A673 (cell line): ENCODE data around the gene IARS2. TPM values are rescaled to one million over a fixed set of nuclear protein-coding genes. Genes with fewer than 3 reads are reported as not detected.
A peak's percentile ranks its signal among the peaks of the same experiment; 100 is the strongest.
"Not testable (repeated sequence)": the region's sequence is repeated elsewhere in the genome, so short reads cannot be mapped to it uniquely, and the experiment has no call there.

Experiments used
- BruUV-seq: library from RNA; stranded (reverse); fragments of 400-500 nt; replicated peaks from 2 replicates; lab custom pipeline; 2021; lab: Mats Ljungman, UMichigan
- CTCF ChIA-PET: fragments of 300-600 bp; sonication (Branson Sonifier 250); formaldehyde crosslinking; loops from one replicate; lab custom pipeline; 2022; ENCODE audit warnings: antibody characterized with exemption; lab: Charles Lee
- POLR2A ChIA-PET: fragments of 300-600 bp; sonication (Branson Sonifier 250); formaldehyde crosslinking; loops from one replicate; lab custom pipeline; 2022; ENCODE audit warnings: antibody characterized with exemption; ENCODE audit not compliant: low non-redundant PET; lab: Charles Lee
- DNase-seq: peaks from one replicate; pipeline ENCODE4 v3.0.0-alpha.2; 2015; ENCODE audit warnings: low spot score
- H3K27ac ChIP-seq: fragments of 200-600 bp; sonication (generic); 2 replicates; pipeline ENCODE4 v1.5.1; 2016; ENCODE audit warnings: mixed run types, low read depth, mild to moderate bottlenecking, mixed read lengths, antibody characterized with exemption, low read length; ENCODE audit not compliant: poor library complexity, severe bottlenecking
- H3K27me3 ChIP-seq: fragments of 200-600 bp; sonication (generic); replicated peaks from 2 replicates; pipeline ENCODE4 v1.6.1; 2017; ENCODE audit warnings: mixed run types, low read depth, mild to moderate bottlenecking, mixed read lengths, antibody characterized with exemption, low read length; ENCODE audit not compliant: insufficient read depth, poor library complexity
- H3K36me3 ChIP-seq: fragments of 200-600 bp; sonication (generic); 2 replicates; pipeline ENCODE4 v1.6.1; 2016; ENCODE audit warnings: mixed run types, mild to moderate bottlenecking, mixed read lengths, antibody characterized with exemption, low read length; ENCODE audit not compliant: insufficient read depth, poor library complexity, severe bottlenecking
- H3K4me1 ChIP-seq: fragments of 200-600 bp; sonication (generic); 2 replicates; pipeline ENCODE4 v1.6.1; 2017; ENCODE audit warnings: mixed run types, mild to moderate bottlenecking, mixed read lengths, antibody characterized with exemption, low read length; ENCODE audit not compliant: insufficient read depth, poor library complexity, severe bottlenecking
- H3K4me3 ChIP-seq: fragments of 200-600 bp; sonication (generic); 2 replicates; pipeline ENCODE4 v1.5.1; 2016; ENCODE audit warnings: low read depth, mixed run types, mild to moderate bottlenecking, mixed read lengths, low read length; ENCODE audit not compliant: poor library complexity, severe bottlenecking
- H3K9me3 ChIP-seq: fragments of 200-600 bp; sonication (generic); 2 replicates; pipeline ENCODE4 v1.6.1; 2016; ENCODE audit warnings: mixed run types, low read depth, mild to moderate bottlenecking, mixed read lengths, antibody characterized with exemption, low read length; ENCODE audit not compliant: poor library complexity, severe bottlenecking
- EZH2 ChIP-seq: fragments of 200-600 bp; sonication (generic); IDR thresholded peaks from 2 replicates; pipeline ENCODE4 v1.6.1; 2017; ENCODE audit warnings: borderline replicate concordance, low read depth, mild to moderate bottlenecking, mixed read lengths, antibody characterized with exemption, low read length; ENCODE audit not compliant: poor library complexity, severe bottlenecking
- intact Hi-C: fragments of 100-400 bp; cut with micrococcal nuclease; formaldehyde crosslinking; loops from one replicate; pipeline ENCODE4 v1.10.0; 2022; ENCODE audit not compliant: unreplicated experiment
- total RNA-seq: library from RNA; stranded (reverse); gene quantifications from 2 replicates; pipeline ENCODE4 v1.2.3, GENCODE V29; 2021
- TF ChIP-seq, protein P1 (sequence below): fragments of 300-800, 200-600 bp; sonication (generic); conservative IDR thresholded peaks from 2 replicates; pipeline ENCODE4 v1.5.1; 2017; ENCODE audit warnings: low read depth, mild to moderate bottlenecking, antibody characterized with exemption, low read length, moderate library complexity, mixed read lengths

IARS2 gene
- total RNA-seq, 1 experiment from 2014 or later = 80.5 TPM

DNA sequence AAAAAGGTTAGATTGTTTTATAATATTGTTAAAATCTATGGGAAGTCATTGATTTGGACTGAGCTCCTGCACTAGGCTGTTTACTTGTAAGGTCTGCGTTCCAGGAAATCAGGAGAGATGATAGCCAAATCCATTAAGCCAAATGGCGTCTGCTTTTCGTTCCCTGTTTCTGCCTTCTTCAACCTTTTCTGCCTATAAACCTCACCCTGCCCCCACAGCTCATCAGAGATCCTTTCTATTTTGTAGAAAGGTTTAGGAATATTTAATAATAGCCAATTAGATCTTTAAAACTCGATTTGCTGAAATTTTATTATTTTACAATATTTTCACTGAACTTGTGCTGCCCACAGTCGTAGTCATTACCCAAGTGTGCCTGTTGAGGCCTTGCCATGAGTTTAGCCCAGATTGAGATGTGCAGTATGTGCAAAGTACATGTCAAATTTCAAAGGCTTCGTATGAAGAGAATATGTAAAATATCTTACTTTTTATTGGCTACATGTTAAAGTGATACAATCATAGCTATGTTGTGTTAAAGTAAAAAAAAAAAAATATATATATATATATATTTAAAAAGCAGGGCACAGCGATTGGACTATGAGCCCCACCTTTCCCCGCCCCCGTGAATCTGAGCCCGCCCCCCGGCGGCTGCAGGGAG is 444 bp upstream of the IARS2 start:
- Histone ChIP-seq H3K27ac (no peak overlapping the region), H3K4me1 (peaks cover 5% of the 10 kb centered on the region), H3K36me3 (peaks cover 19% of the 10 kb centered on the region), H3K9me3 (no peaks in the 10 kb centered on the region), H3K4me3 (peak overlapping the region; percentile 99), H3K27me3 (no peaks in the 10 kb centered on the region)
- ChIA-PET CTCF (interaction anchor here (0.7 kb wide), 1 partner anchor 103 kb away, joined by 4 read pairs; no protein-coding TSS in a partner anchor), POLR2A (no interaction called here)
- BruUV-seq = no TSS peak
- TF ChIP-seq EZH2 = no peak
- TF ChIP-seq, protein P1, sequence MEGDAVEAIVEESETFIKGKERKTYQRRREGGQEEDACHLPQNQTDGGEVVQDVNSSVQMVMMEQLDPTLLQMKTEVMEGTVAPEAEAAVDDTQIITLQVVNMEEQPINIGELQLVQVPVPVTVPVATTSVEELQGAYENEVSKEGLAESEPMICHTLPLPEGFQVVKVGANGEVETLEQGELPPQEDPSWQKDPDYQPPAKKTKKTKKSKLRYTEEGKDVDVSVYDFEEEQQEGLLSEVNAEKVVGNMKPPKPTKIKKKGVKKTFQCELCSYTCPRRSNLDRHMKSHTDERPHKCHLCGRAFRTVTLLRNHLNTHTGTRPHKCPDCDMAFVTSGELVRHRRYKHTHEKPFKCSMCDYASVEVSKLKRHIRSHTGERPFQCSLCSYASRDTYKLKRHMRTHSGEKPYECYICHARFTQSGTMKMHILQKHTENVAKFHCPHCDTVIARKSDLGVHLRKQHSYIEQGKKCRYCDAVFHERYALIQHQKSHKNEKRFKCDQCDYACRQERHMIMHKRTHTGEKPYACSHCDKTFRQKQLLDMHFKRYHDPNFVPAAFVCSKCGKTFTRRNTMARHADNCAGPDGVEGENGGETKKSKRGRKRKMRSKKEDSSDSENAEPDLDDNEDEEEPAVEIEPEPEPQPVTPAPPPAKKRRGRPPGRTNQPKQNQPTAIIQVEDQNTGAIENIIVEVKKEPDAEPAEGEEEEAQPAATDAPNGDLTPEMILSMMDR = no peak
- intact Hi-C loops = no loop called here
- no peak for DNase-seq

DNA sequence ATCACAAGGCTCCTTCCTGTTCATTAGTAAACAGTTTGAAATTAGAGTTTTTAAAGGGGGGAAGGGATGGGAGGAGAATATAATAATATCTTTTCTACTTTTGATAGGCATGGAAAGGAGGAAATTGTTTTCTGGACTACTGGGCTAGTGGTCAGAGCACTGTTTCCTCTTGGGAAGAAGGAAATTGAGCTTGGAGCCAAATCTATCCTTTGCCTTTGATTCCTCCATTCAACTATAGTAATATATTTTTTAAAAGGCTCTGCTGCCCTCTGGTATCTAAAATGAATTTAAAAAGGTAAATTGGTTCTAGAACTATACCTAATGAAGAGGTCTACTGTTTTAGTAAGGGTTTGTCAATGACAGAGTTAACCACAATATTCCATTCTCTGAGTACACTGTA is 5.9 kb downstream of the IARS2 start:
- Histone ChIP-seq H3K4me1 (peaks cover 5% of the 10 kb centered on the region), H3K9me3 (no peaks in the 10 kb centered on the region), H3K4me3 (no peak overlapping the region), H3K27me3 (no peaks in the 10 kb centered on the region), H3K36me3 (peaks cover 76% of the 10 kb centered on the region), H3K27ac (no peak overlapping the region)
- intact Hi-C loops = no loop called here
- BruUV-seq = no TSS peak
- no peak for DNase-seq
- TF ChIP-seq, protein P1 = no peak
- TF ChIP-seq EZH2 = no peak
- POLR2A ChIA-PET = no interaction called here
- CTCF ChIA-PET = no interaction called here

DNA sequence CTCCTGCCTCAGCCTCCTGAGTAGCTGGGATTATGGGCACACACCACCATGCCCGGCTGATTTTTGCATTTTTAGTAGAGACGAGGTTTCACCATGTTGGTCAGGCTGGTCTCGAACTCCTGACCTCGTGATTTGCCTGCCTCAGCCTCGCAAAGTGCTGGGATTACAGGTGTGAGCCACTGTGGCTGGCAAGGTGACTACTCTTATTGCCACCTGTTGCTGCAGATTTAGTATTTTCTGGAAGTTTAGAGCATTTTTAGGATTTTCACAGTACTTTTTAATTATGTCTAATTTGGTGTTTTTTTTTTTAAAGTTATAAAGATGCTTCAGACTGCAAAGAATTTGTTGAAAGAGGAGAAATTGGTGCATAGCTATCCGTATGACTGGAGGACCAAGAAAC is 16.5 kb downstream of the IARS2 start:
- CTCF ChIA-PET, DNase-seq, POLR2A ChIA-PET, H3K4me1 ChIP-seq, H3K9me3 ChIP-seq, H3K27me3 ChIP-seq, H3K4me3 ChIP-seq, H3K27ac ChIP-seq, BruUV-seq: not testable (repeated sequence)
- H3K36me3 ChIP-seq = peaks cover 58% of the 10 kb centered on the region
- intact Hi-C loops = loop anchor here (10.0 kb wide), 1 partner anchor 664 kb away; no protein-coding TSS in a partner anchor

DNA sequence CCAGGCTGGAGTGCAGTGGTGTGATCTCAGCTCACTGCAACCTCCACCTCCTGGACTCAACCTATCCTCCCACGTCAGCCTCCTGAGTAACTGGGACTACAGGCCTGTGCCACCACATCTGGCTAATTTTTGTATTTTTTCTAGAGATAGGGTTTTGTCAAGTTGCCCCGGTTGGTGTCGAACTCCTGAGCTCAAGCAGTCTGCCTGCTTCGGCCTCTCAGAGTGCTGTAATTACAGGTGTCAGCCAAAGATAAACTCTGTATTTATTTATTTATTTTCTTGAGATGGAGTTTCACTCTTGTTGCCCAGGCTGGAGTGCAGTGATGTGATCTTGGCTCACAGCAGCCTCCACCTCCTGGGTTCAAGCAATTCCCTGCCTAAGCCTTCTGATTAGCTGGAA is 18.7 kb downstream of the IARS2 start:
- POLR2A ChIA-PET, H3K4me1 ChIP-seq, H3K27ac ChIP-seq, H3K4me3 ChIP-seq, H3K9me3 ChIP-seq, H3K27me3 ChIP-seq, BruUV-seq, DNase-seq: not testable (repeated sequence)
- intact Hi-C loops = loop anchor here (10.0 kb wide), 1 partner anchor 662 kb away; no protein-coding TSS in a partner anchor
- H3K36me3 ChIP-seq = peaks cover 48% of the 10 kb centered on the region
- CTCF ChIA-PET = interaction anchor here (0.6 to 1.0 kb wide), 2 partner anchors 77 to 620 kb away, joined by 4 read pairs; no protein-coding TSS in a partner anchor
